Vagina (tissue), 2 donors: ENCODE data around the gene KDM8. TPM values are rescaled to one million over a fixed set of nuclear protein-coding genes. Genes with fewer than 3 reads are reported as not detected.

Experiments
- DNase-seq, 2 donors: peaks; one replicate each; pipeline ENCODE4 v3.0.0-alpha.2; 2017; ENCODE audit errors: extremely low spot score in 2 of 2
- H3K27ac ChIP-seq: fragments of 200-600 bp; sonication (generic); one replicate; pipeline ENCODE4 v1.5.1; 2019
- H3K27me3 ChIP-seq: fragments of 200-600 bp; sonication (generic); one replicate; pipeline ENCODE4 v1.5.1; 2019
- H3K36me3 ChIP-seq, 2 donors: fragments of 200-600 bp; sonication (generic); one replicate each; pipeline ENCODE4 v1.5.1; 2017 to 2019
- H3K4me1 ChIP-seq: fragments of 200-600 bp; sonication (generic); one replicate; pipeline ENCODE4 v1.5.1; 2019
- H3K4me3 ChIP-seq, 2 donors: fragments of 200-600 bp; sonication (generic); 1 replicate in 1 of 2; 2 replicates in 1 of 2; pipeline ENCODE4 v1.5.1; 2016 to 2019
- H3K9me3 ChIP-seq: fragments of 200-600 bp; sonication (generic); one replicate; pipeline ENCODE4 v1.5.1; 2019
- POLR2A ChIP-seq, 2 donors: fragments of 450-650 bp; IDR thresholded peaks; one replicate each; pipeline ENCODE4 v1.6.1; 2017; ENCODE audit warnings: antibody characterized with exemption in 2 of 2, mild to moderate bottlenecking in 2 of 2, moderate library complexity in 2 of 2
- POLR2AphosphoS5 ChIP-seq, 2 donors: sonication (generic); formaldehyde crosslinking; IDR thresholded peaks; one replicate each; pipeline ENCODE4 v1.9.0; 2017; ENCODE audit warnings: antibody characterized with exemption in 2 of 2, mild to moderate bottlenecking in 2 of 2, low read depth in 1 of 2; ENCODE audit not compliant: insufficient read depth in 1 of 2
- intact Hi-C: fragments of 100-400 bp; cut with DNase I; formaldehyde crosslinking; loops from one replicate; pipeline ENCODE4 v1.15.1; 2023
- total RNA-seq: library from RNA; depleted of rRNA; stranded (reverse); fragments of >200 nt; gene quantifications from one replicate; pipeline ENCODE4 v1.2.3, GENCODE V29; 2016
- TF ChIP-seq, protein P1 (sequence below), 3 experiments: fragments of 450-650 bp in 2 of 3; fragments of 200-600 bp in 1 of 3; sonication (generic) in 1 of 3; IDR thresholded peaks; one replicate each; pipeline ENCODE4 v1.5.1; 2017 to 2019; ENCODE audit warnings: antibody characterized with exemption in 3 of 3, mild to moderate bottlenecking in 2 of 3, moderate library complexity in 2 of 3

KDM8 gene
- total RNA-seq, 1 donor from 2014 or later, result 1.5 TPM

DNA sequence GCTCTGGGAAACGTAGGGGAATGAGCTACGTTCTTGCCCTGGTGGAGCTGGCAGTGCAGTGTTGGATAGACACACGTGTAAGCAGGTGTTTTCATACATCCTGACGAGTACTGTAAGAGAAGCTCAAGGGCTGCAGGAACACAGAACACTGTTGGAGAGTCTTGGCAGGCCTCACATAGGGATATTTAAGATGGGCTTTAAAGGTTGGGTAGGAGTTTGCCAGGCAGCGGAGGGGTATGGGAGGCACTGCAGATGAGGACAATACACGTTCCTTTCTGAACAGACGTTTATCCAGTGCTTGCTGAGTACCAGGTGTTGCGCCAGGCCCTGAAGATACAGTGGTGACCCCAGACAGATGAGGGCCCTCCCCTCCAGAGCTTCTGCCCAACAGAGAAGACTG is 6.3 kb downstream of the KDM8 start:
- H3K9me3 ChIP-seq, result no peaks in the 10 kb centered on the region
- no peak overlapping the region for H3K4me3 ChIP-seq
- H3K27me3 ChIP-seq, result no peaks in the 10 kb centered on the region
- DNase-seq, result no peak
- TF ChIP-seq, protein P1, sequence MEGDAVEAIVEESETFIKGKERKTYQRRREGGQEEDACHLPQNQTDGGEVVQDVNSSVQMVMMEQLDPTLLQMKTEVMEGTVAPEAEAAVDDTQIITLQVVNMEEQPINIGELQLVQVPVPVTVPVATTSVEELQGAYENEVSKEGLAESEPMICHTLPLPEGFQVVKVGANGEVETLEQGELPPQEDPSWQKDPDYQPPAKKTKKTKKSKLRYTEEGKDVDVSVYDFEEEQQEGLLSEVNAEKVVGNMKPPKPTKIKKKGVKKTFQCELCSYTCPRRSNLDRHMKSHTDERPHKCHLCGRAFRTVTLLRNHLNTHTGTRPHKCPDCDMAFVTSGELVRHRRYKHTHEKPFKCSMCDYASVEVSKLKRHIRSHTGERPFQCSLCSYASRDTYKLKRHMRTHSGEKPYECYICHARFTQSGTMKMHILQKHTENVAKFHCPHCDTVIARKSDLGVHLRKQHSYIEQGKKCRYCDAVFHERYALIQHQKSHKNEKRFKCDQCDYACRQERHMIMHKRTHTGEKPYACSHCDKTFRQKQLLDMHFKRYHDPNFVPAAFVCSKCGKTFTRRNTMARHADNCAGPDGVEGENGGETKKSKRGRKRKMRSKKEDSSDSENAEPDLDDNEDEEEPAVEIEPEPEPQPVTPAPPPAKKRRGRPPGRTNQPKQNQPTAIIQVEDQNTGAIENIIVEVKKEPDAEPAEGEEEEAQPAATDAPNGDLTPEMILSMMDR (IDR thresholded peaks at IDR 0.05), result no peak
- TF ChIP-seq POLR2A (IDR thresholded peaks at IDR 0.05) (no peak), POLR2AphosphoS5 (IDR thresholded peaks at IDR 0.05; ENCODE audit: insufficient read depth in 1 of 2, low read depth in 1 of 2) (no peak)
- peaks cover 0 to 16% of the 10 kb centered on the region in 2 donors for H3K36me3 ChIP-seq
- intact Hi-C loops, result no loop called here
- no peak overlapping the region for H3K27ac ChIP-seq
- peaks cover 3% of the 10 kb centered on the region for H3K4me1 ChIP-seq

DNA sequence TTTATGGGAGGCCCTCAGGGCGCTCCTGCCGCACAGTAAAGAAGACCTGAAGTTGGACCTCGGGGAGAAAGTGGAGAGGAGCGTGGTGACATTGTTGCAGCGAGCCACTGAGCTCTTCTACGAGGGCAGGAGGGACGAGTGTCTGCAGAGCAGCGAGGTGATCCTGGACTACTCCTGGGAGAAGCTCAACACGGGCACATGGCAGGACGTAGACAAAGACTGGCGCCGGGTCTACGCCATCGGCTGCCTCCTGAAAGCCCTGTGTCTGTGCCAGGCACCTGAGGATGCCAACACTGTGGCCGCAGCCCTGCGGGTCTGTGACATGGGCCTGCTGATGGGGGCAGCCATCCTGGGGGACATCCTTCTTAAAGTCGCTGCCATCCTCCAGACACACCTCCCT is 6.8 kb downstream of the KDM8 start:
- Histone ChIP-seq H3K9me3 (no peaks in the 10 kb centered on the region), H3K4me1 (no peaks in the 10 kb centered on the region), H3K27ac (no peak overlapping the region), H3K27me3 (no peaks in the 10 kb centered on the region), H3K4me3 (no peak overlapping the region), H3K36me3 (peaks cover 0 to 16% of the 10 kb centered on the region in 2 donors)
- TF ChIP-seq POLR2AphosphoS5 (IDR thresholded peaks at IDR 0.05; ENCODE audit: insufficient read depth in 1 of 2, low read depth in 1 of 2) (no peak), POLR2A (IDR thresholded peaks at IDR 0.05) (no peak)
- TF ChIP-seq, protein P1 (IDR thresholded peaks at IDR 0.05), result no peak
- no peak for DNase-seq
- intact Hi-C loops, result no loop called here

GRCh38 chr16:27211026-27211425 is 7.7 kb downstream of the KDM8 start:
- intact Hi-C loops, result no loop called here
- Histone ChIP-seq H3K4me3 (no peak overlapping the region), H3K9me3 (no peaks in the 10 kb centered on the region), H3K4me1 (no peaks in the 10 kb centered on the region), H3K36me3 (peaks cover 0 to 22% of the 10 kb centered on the region in 2 donors), H3K27me3 (no peaks in the 10 kb centered on the region), H3K27ac (no peak overlapping the region)
- TF ChIP-seq, protein P1 (IDR thresholded peaks at IDR 0.05), result no peak
- TF ChIP-seq POLR2AphosphoS5 (IDR thresholded peaks at IDR 0.05; ENCODE audit: insufficient read depth in 1 of 2, low read depth in 1 of 2) (no peak), POLR2A (IDR thresholded peaks at IDR 0.05) (no peak)
- no peak for DNase-seq

DNA sequence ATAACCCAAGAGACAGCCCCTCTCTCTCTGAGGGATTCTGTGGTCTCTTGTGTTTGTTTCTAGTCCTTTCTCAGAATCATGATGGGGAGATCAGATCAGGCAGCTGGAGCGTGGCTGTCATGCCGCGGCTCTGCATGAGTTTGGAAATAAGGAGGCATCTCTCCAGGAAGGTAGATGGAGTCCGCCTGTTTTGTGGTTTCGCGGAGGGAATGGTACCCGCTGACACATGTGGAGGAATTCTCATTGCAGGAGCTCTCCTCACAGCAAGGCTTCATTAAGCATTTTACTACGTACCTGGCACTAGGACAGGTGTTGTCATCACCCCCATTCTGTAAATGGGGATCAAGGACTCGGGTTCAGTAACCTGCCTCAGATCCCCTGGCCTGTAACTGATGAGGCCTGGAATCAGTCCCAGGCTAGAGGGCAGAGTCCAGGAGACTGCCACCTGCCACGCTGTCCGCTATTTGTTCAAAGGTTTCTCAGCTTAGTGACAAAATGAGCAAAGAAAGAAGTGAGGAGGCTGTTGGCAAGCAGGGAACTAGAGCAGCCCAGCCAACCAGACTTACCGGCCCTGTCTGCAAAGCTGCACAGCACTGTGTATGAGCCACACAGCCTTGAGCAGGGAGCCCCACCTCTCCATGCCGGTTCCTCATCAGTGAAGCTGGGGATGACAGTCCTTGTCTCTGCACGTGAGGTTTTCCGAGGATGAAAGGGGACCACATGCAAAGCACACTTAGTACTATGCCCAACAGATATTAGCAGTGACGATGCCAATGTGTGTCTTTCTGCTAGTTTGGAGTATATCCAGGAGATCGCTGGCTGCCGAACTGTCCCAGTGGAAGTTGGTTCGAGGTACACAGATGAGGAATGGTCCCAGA is 11.0 kb downstream of the KDM8 start:
- no peak overlapping the region for H3K27ac ChIP-seq
- H3K4me1 ChIP-seq, result no peaks in the 10 kb centered on the region
- TF ChIP-seq POLR2A (IDR thresholded peaks at IDR 0.05) (no peak), POLR2AphosphoS5 (IDR thresholded peaks at IDR 0.05; ENCODE audit: insufficient read depth in 1 of 2, low read depth in 1 of 2) (no peak)
- TF ChIP-seq, protein P1 (IDR thresholded peaks at IDR 0.05), result no peak
- intact Hi-C loops, result no loop called here
- no peak for DNase-seq
- H3K27me3 ChIP-seq, result no peaks in the 10 kb centered on the region
- peaks cover 0 to 26% of the 10 kb centered on the region in 2 donors for H3K36me3 ChIP-seq
- no peaks in the 10 kb centered on the region for H3K9me3 ChIP-seq
- H3K4me3 ChIP-seq, result no peak overlapping the region

DNA sequence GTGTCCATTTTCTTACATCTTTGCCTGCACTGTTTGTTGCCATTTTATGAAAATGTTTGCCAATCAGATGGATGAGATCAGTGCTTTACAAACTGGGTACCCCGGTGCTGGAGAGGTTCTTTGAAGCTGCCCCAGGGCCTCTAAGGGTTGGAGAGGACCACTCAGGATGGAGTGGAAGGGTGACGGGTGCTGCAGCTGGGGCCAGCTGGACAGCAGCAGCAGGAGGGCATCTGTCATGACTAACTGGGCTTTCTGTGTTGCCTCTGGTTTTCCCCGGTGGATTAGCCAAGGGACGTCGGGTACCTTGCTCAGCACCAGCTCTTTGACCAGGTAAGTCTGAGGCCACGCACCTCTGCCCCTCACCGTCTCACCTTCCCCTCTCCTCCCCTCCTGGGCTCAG is 12.3 kb downstream of the KDM8 start:
- H3K9me3 ChIP-seq, result no peaks in the 10 kb centered on the region
- H3K4me1 ChIP-seq, result no peaks in the 10 kb centered on the region
- H3K27ac ChIP-seq, result no peak overlapping the region
- no peak overlapping the region for H3K4me3 ChIP-seq
- intact Hi-C loops, result no loop called here
- no peaks in the 10 kb centered on the region for H3K27me3 ChIP-seq
- no peak for TF ChIP-seq POLR2AphosphoS5 (IDR thresholded peaks at IDR 0.05; ENCODE audit: insufficient read depth in 1 of 2, low read depth in 1 of 2)
- TF ChIP-seq, protein P1 (IDR thresholded peaks at IDR 0.05), result no peak
- TF ChIP-seq POLR2A (IDR thresholded peaks at IDR 0.05), result no peak
- H3K36me3 ChIP-seq, result peaks cover 0 to 17% of the 10 kb centered on the region in 2 donors
- DNase-seq, result no peak
